C1 segment of cervical spinal cord (tissue), 14 donors: ENCODE data around the gene CFAP69.
"Not testable (repeated sequence)": the region's sequence is repeated elsewhere in the genome, so short reads cannot be mapped to it uniquely, and the experiment has no call there.

ENCODE experiments used
- DNase-seq, 14 donors: peaks; one replicate each; lab custom pipeline; 2025; lab: John Stamatoyannopoulos, UW

Gene CFAP69

DNA sequence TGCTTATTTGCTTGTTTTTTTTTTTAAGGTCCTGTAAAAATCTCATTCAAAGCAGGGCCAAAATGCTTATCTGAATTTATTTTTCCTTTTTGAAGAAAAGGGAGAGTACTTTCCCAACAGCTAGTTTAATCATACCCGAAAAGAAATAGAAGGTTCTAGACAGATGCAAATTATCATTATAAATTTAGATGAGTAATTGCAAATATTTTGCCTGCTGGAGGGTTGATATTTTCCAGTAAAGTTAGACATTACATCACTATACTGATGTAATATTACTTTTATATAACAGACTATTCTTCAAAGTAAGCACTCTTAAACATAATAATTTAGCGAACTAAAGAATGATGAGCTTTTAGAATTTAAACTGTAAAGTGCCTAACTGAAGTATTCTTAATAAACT lies 14.1 kb upstream of the CFAP69 start:
- DNase-seq: no peak

GRCh38 chr7:90231304-90231703 lies 13.7 kb upstream of the CFAP69 start:
- no peak for DNase-seq

GRCh38 chr7:90232430-90232829 lies 12.5 kb upstream of the CFAP69 start:
- no peak for DNase-seq

DNA sequence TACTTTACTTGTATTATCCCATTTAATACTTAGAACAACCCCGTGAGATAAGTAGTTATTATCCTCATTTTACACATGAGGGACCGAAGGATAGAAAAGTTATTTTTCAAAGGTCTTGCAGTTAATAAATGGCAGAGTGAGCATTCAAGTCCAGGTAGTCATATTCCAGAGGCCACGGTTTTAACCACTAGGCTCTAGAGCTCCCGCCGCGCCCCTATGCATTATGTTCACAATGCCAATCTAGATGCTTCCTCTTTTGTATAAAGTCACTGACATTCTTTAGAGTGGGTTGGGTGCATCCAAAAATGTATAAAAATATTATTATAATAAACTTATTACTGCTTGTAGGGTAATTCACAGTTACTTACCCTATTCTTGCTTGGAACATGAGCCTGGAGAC lies 11.4 kb upstream of the CFAP69 start:
- no peak for DNase-seq

DNA sequence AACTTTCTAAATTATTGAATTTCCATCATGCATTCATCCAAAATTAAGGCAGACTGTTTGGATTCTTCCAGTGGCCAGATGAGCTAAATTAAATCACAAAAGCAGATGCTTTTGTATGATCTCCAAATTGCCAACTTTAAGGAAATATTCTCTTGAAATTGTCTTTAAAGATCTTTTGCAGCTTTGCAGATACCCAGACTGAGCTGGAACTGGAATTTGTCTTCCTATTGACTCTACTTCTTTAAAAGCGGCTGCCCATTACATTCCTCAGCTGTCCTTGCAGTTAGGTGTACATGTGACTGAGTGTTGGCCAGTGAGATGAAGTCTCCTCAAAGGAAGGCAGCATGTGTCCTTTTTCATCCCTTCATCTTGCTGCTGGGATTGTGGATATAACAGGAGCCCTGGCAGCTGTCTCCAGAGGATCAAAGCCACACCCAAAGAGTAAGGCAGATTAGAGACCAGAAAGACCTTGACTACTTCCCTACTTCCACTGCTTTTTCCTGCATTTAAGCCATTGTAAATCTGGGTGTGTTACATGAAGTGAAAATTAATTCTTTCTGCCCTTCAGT lies 8.2 kb upstream of the CFAP69 start:
- no peak for DNase-seq

DNA sequence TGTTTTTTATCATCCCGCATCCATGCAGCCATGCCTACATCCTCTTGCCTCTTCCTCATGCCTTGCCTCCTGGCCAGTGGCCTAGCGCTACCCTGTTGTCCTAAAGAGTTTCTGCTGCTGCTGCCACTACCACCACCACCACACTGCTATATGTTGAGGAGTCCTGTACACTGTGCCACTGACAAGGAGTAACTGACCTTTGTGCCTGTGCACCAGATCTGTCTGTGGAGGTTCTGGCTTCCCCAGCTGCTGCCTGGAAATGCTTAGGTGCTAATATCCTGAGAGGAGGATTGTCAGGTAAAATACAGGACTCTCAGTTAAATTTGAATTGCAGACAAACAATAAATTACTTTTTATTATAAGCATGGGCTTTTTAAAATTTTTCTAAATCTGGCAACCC lies 7.0 kb upstream of the CFAP69 start:
- no peak for DNase-seq

- DNase-seq: no peak
Measured at GRCh38 chr7:90238583-90238982, 6.4 kb upstream of the CFAP69 start.

- DNase-seq: no peak
Measured at GRCh38 chr7:90239050-90239449, 5.9 kb upstream of the CFAP69 start.

DNA sequence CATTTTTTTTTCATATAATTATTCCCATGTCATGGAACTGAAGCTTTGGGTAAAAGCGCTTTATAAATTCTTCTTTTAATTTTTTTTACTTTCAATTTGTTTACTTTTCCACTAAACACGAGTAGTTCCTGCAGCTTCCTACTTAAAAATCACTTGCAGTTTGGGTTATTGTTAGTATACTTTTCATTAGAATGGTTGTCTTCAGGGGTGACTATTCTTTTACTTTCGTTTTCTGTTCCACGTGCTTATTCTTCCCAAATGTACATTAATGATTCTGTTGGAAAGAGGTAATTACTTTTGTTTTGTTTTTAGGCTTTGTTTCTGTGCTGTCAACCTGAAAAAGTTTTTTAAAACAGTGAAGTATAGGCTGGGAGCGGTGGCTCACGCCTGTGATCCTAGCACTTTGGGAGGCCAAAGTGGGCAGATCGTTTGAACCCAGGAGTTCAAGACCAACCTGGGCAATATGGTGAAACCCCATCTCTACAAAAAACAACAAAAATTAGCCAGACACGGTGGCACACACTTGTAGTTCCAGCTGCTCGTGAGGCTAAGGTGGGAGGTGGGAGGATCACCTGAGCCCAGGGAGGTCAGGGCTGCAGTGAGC lies 5.2 kb upstream of the CFAP69 start:
- DNase-seq: no peak

GRCh38 chr7:90242369-90243168 lies 2.4 kb upstream of the CFAP69 start:
- no peak for DNase-seq

GRCh38 chr7:90243556-90243955 lies 1.4 kb upstream of the CFAP69 start:
- no peak for DNase-seq

- no peak for DNase-seq
Measured at GRCh38 chr7:90244565-90244908, 437 bp upstream of the CFAP69 start.

DNA sequence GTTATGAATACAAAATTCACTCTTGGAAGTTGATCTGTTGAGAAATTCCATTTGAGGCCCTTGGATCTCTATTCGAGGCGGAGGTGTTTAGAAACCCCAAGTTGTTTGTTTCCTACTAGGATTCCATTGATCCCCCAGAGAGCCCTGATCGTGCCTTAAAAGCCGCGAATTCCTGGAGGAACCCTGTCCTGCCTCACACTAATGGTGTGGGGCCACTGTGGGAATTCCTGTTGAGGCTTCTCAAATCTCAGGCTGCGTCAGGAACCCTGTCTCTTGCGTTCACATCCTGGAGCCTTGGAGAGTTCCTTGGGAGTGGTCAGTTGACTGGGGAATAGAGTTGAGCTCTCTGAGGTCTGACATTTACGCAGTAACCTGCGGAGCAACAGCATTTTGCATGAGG lies 1.2 kb downstream of the CFAP69 start:
- DNase-seq: peak in 1 of 14 donors; percentile 4

GRCh38 chr7:90248706-90249105 lies 3.7 kb downstream of the CFAP69 start:
- DNase-seq: no peak

GRCh38 chr7:90250601-90251303 lies 5.8 kb downstream of the CFAP69 start:
- DNase-seq: no peak

GRCh38 chr7:90251304-90251635 lies 6.3 kb downstream of the CFAP69 start:
- DNase-seq: no peak

GRCh38 chr7:90256011-90256410 lies 11.0 kb downstream of the CFAP69 start:
- DNase-seq: not testable (repeated sequence)

- no peak for DNase-seq
Measured at GRCh38 chr7:90256778-90257177, 11.8 kb downstream of the CFAP69 start.

- no peak for DNase-seq
Measured at GRCh38 chr7:90261441-90261840, 16.5 kb downstream of the CFAP69 start.

- DNase-seq: peak in 1 of 14 donors; percentile 4
Measured at GRCh38 chr7:90262438-90262837, 17.5 kb downstream of the CFAP69 start.

DNA sequence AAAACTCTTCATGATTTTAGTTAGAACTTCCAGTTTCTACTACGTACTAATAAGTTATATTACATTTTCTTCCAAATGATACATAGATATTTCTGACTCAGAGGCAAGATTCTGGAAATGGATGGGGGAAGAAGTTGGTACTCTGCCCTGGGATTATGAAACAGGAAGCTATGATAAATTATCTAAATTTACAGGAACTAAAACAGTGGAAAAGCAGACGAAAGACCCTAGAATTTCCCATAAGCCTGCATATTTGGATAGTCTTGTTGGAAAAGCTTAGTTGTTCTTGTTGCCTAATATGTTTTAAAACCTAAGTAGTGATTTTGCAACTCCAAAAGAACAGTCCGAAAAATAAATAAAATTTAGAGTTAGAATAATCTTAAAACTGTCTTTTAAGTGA lies 21.8 kb downstream of the CFAP69 start:
- DNase-seq: no peak

- DNase-seq: no peak
Measured at GRCh38 chr7:90267263-90267858, 22.4 kb downstream of the CFAP69 start.
